H1 (cell line): ENCODE data around the gene ADCY3. TPM values are rescaled to one million over a fixed set of nuclear protein-coding genes. Genes with fewer than 3 reads are reported as not detected.

Experiments used
- CTCF ChIA-PET: fragments of 300-600 bp; sonication (Branson Sonifier 250); formaldehyde crosslinking; loops from one replicate; lab custom pipeline; 2021; ENCODE audit not compliant: partially characterized antibody; lab: Charles Lee
- POLR2A ChIA-PET: fragments of 300-600 bp; sonication (Branson Sonifier 250); formaldehyde crosslinking; loops from one replicate; lab custom pipeline; 2021; ENCODE audit warnings: inconsistent platforms; ENCODE audit not compliant: partially characterized antibody; lab: Charles Lee
- DNase-seq, 2 experiments: peaks; one replicate each; pipeline versions ENCODE4 v3.0.0 to v3.0.0-alpha.2; 2010 to 2022; ENCODE audit warnings: low spot score in 2 of 2, low read depth in 1 of 2, mixed read lengths in 1 of 2
- FAIRE-seq: peaks from 2 replicates; lab custom pipeline; 2011; peaks lifted over from hg19 to GRCh38; lab: Jason Lieb, UNC
- H2AFZ ChIP-seq: 2 replicates; pipeline ENCODE4 v1.8.1; 2012; ENCODE audit warnings: low read length, inconsistent platforms
- H2AK5ac ChIP-seq: 2 replicates; pipeline ENCODE4 v1.6.1; 2013; ENCODE audit warnings: low read depth, low read length
- H2BK120ac ChIP-seq: replicated peaks from 2 replicates; pipeline ENCODE3; 2013; ENCODE audit warnings: low read depth, low read length, inconsistent platforms
- H2BK12ac ChIP-seq: 2 replicates; pipeline ENCODE4 v1.6.1; 2013; ENCODE audit warnings: low read depth, low read length
- H2BK15ac ChIP-seq: 2 replicates; pipeline ENCODE4 v1.6.1; 2013; ENCODE audit warnings: low read length
- H2BK20ac ChIP-seq: 2 replicates; pipeline ENCODE4 v1.6.1; 2013; ENCODE audit warnings: low read length
- H2BK5ac ChIP-seq: 2 replicates; pipeline ENCODE4 v1.6.1; 2013; ENCODE audit warnings: low read depth, low read length
- H3K14ac ChIP-seq: 2 replicates; pipeline ENCODE4 v1.6.1; 2013; ENCODE audit warnings: inconsistent platforms; ENCODE audit not compliant: insufficient read length
- H3K18ac ChIP-seq: 2 replicates; pipeline ENCODE4 v1.6.1; 2013; ENCODE audit warnings: low read length; ENCODE audit errors: extremely low read depth
- H3K23ac ChIP-seq: 2 replicates; pipeline ENCODE4 v1.6.1; 2013; ENCODE audit warnings: inconsistent platforms; ENCODE audit not compliant: insufficient read length
- H3K23me2 ChIP-seq: 2 replicates; pipeline ENCODE4 v1.6.1; 2013; ENCODE audit warnings: low read depth, low read length
- H3K27ac ChIP-seq: 2 replicates; pipeline ENCODE4 v1.6.1; 2011; ENCODE audit warnings: low read depth, low read length, inconsistent platforms
- H3K27me3 ChIP-seq, 4 experiments: replicated peaks in 1 of 4; 1 replicate in 1 of 4; 2 replicates in 3 of 4; pipeline versions ENCODE4 v1.6.1 to v1.8.1; 2011 to 2013; ENCODE audit warnings: low read length in 3 of 4, mild to moderate bottlenecking in 3 of 4, inconsistent platforms in 2 of 4, mixed read lengths in 2 of 4, moderate library complexity in 1 of 4; ENCODE audit not compliant: control insufficient read depth in 3 of 4, insufficient read depth in 3 of 4; ENCODE audit errors: extremely low read depth in 1 of 4
- H3K36me3 ChIP-seq, 4 experiments: 2 replicates each; pipeline versions ENCODE4 v1.6.1 to v1.8.1; 2011 to 2013; ENCODE audit warnings: mild to moderate bottlenecking in 4 of 4, low read length in 3 of 4, moderate library complexity in 2 of 4, control low read depth in 1 of 4, inconsistent platforms in 1 of 4; ENCODE audit not compliant: insufficient read depth in 4 of 4, control insufficient read depth in 2 of 4
- H3K4ac ChIP-seq: replicated peaks from 2 replicates; pipeline ENCODE3; 2013; ENCODE audit warnings: low read length, low read depth, mixed read lengths, inconsistent platforms; ENCODE audit not compliant: insufficient read length
- H3K4me1 ChIP-seq, 4 experiments: replicated peaks in 1 of 4; 1 replicate in 1 of 4; 2 replicates in 3 of 4; pipeline versions ENCODE4 v1.6.1 to v1.8.1; 2011 to 2013; ENCODE audit warnings: low read length in 3 of 4, inconsistent platforms in 2 of 4, mixed read lengths in 1 of 4; ENCODE audit not compliant: insufficient read depth in 4 of 4, control insufficient read depth in 3 of 4
- H3K4me2 ChIP-seq, 2 experiments: 2 replicates each; pipeline versions ENCODE4 v1.6.1 to v1.8.1; 2011 to 2013; ENCODE audit warnings: low read depth in 2 of 2, low read length in 2 of 2, control low read depth in 1 of 2, inconsistent platforms in 1 of 2, mild to moderate bottlenecking in 1 of 2; ENCODE audit not compliant: insufficient read depth in 1 of 2
- H3K4me3 ChIP-seq, 4 experiments: fragments of 200-600, 300-600 bp in 1 of 4; sonication (generic), shearing (Covaris generic), sonication (Bioruptor Twin) in 1 of 4; 2 replicates each; pipeline versions ENCODE4 v1.5.1 to v1.8.1; 2011 to 2016; ENCODE audit warnings: low read length in 4 of 4, low read depth in 3 of 4, control low read depth in 2 of 4, inconsistent platforms in 2 of 4, mild to moderate bottlenecking in 2 of 4, mixed read lengths in 1 of 4, moderate library complexity in 1 of 4; ENCODE audit not compliant: insufficient read depth in 2 of 4; ENCODE audit errors: extremely low read depth in 1 of 4
- H3K56ac ChIP-seq: replicated peaks from 2 replicates; pipeline ENCODE3; 2013; ENCODE audit warnings: low read depth, mild to moderate bottlenecking, mixed read lengths, low read length, inconsistent platforms; ENCODE audit not compliant: insufficient read length
- H3K79me1 ChIP-seq: 2 replicates; pipeline ENCODE4 v1.6.1; 2013; ENCODE audit warnings: low read depth, low read length, control low read depth
- H3K79me2 ChIP-seq, 2 experiments: 2 replicates each; pipeline versions ENCODE4 v1.6.1 to v1.8.1; 2012 to 2013; ENCODE audit warnings: low read length in 2 of 2, mild to moderate bottlenecking in 2 of 2, inconsistent platforms in 1 of 2; ENCODE audit not compliant: insufficient read depth in 2 of 2, control insufficient read depth in 1 of 2
- H3K9ac ChIP-seq, 4 experiments: replicated peaks in 1 of 4; 1 replicate in 1 of 4; 2 replicates in 3 of 4; pipeline versions ENCODE4 v1.6.1 to v1.8.1; 2011 to 2013; ENCODE audit warnings: low read depth in 3 of 4, low read length in 3 of 4, control low read depth in 2 of 4, mild to moderate bottlenecking in 2 of 4, moderate library complexity in 2 of 4, inconsistent platforms in 1 of 4; ENCODE audit errors: extremely low read depth in 1 of 4
- H3K9me3 ChIP-seq, 2 experiments: 2 replicates each; pipeline versions ENCODE4 v1.6.1 to v1.8.1; 2012 to 2013; ENCODE audit warnings: mild to moderate bottlenecking in 2 of 2, moderate library complexity in 2 of 2, control low read depth in 1 of 2, inconsistent platforms in 1 of 2, low read depth in 1 of 2, low read length in 1 of 2, mixed read lengths in 1 of 2; ENCODE audit not compliant: insufficient read depth in 2 of 2
- H4K20me1 ChIP-seq, 2 experiments: replicated peaks in 1 of 2; 2 replicates each; pipeline versions ENCODE3 to v1.8.1; 2011 to 2013; ENCODE audit warnings: inconsistent platforms in 2 of 2, low read length in 2 of 2, mild to moderate bottlenecking in 1 of 2; ENCODE audit not compliant: insufficient read depth in 2 of 2, control insufficient read depth in 1 of 2
- H4K5ac ChIP-seq: 2 replicates; pipeline ENCODE4 v1.6.1; 2013; ENCODE audit warnings: low read length, low read depth, mixed read lengths, inconsistent platforms; ENCODE audit not compliant: insufficient read length
- H4K8ac ChIP-seq: 2 replicates; pipeline ENCODE4 v1.8.0; 2013; ENCODE audit warnings: mild to moderate bottlenecking, moderate library complexity, low read length, inconsistent platforms; ENCODE audit not compliant: insufficient read depth; ENCODE audit errors: extremely low read depth
- H4K91ac ChIP-seq: replicated peaks from 2 replicates; pipeline ENCODE3; 2013; ENCODE audit warnings: low read length, mixed read lengths, inconsistent platforms; ENCODE audit not compliant: insufficient read length
- ATF3 ChIP-seq: IDR thresholded peaks from 2 replicates; pipeline ENCODE4 v1.6.1; 2011; ENCODE audit warnings: low read depth, mild to moderate bottlenecking, low read length; ENCODE audit not compliant: insufficient read depth
- BRCA1 ChIP-seq: IDR thresholded peaks from 2 replicates; pipeline ENCODE4 v1.6.1; 2012; ENCODE audit warnings: low read depth, low read length, improper control_type of control experiment
- HDAC6 ChIP-seq: IDR thresholded peaks from one replicate; pipeline ENCODE4 v1.7.1; 2012; ENCODE audit warnings: low read depth, mild to moderate bottlenecking, inconsistent platforms, low read length, moderate library complexity
- KDM1A ChIP-seq: fragments of 200-600, 300-600 bp; sonication (generic); IDR thresholded peaks from 2 replicates; pipeline ENCODE4 v1.7.1; 2016; ENCODE audit warnings: mild to moderate bottlenecking, low read length, borderline replicate concordance
- MAX ChIP-seq: IDR thresholded peaks from 2 replicates; pipeline ENCODE4 v1.6.1; 2012; ENCODE audit warnings: inconsistent platforms
- RAD21 ChIP-seq, 2 experiments: IDR thresholded peaks in 1 of 2; conservative IDR thresholded peaks in 1 of 2; 2 replicates each; pipeline ENCODE4 v1.6.1; 2011; ENCODE audit warnings: low read depth in 2 of 2, low read length in 2 of 2, improper control_type of control experiment in 1 of 2, inconsistent platforms in 1 of 2, mild to moderate bottlenecking in 1 of 2, moderate library complexity in 1 of 2
- RXRA ChIP-seq: IDR thresholded peaks from 2 replicates; pipeline ENCODE4 v1.6.1; 2011; ENCODE audit warnings: low read depth, mild to moderate bottlenecking, low read length, moderate library complexity; ENCODE audit not compliant: insufficient read depth
- SIN3A ChIP-seq, 2 experiments: IDR thresholded peaks in 1 of 2; conservative IDR thresholded peaks in 1 of 2; 2 replicates each; pipeline ENCODE4 v1.6.1; 2011 to 2012; ENCODE audit warnings: low read length in 2 of 2, improper control_type of control experiment in 1 of 2, low read depth in 1 of 2, mild to moderate bottlenecking in 1 of 2
- SIRT6 ChIP-seq: IDR thresholded peaks from one replicate; pipeline ENCODE4 v1.7.1; 2012; ENCODE audit warnings: low read length, inconsistent platforms
- SRF ChIP-seq: IDR thresholded peaks from 2 replicates; pipeline ENCODE4 v1.6.1; 2011; ENCODE audit warnings: mild to moderate bottlenecking, low read depth, low read length, moderate library complexity
- SUZ12 ChIP-seq: fragments of 200-600 bp; sonication (generic); IDR thresholded peaks from 2 replicates; pipeline ENCODE4 v1.6.1; 2012; ENCODE audit warnings: mild to moderate bottlenecking, inconsistent platforms, low read length, moderate library complexity, mixed read lengths
- TAF1 ChIP-seq: IDR thresholded peaks from 2 replicates; pipeline ENCODE4 v1.6.1; 2011; ENCODE audit warnings: mild to moderate bottlenecking, low read depth, low read length
- ZNF274 ChIP-seq: IDR thresholded peaks from 2 replicates; pipeline ENCODE4 v1.7.0; 2012; ENCODE audit warnings: low read length, borderline replicate concordance; ENCODE audit errors: extremely low read depth
- WGBS, 2 experiments: shearing (Covaris generic) in 1 of 2; methylation state at CpG; one replicate each; pipeline versions ENCODE4 v1.1.6 to v1.1.7; 2013 to 2015; ENCODE audit warnings: low lambda C conversion rate in 2 of 2, mixed read lengths in 2 of 2, inconsistent platforms in 1 of 2, low coverage in 1 of 2, missing lambda C conversion rate in 1 of 2; ENCODE audit not compliant: insufficient replicate concordance in 2 of 2, insufficient coverage in 1 of 2, insufficient read length in 1 of 2; ENCODE audit errors: extremely low coverage in 1 of 2, missing lambda C conversion rate in 1 of 2; 5-methylcytosine and 5-hydroxymethylcytosine counted together
- polyA plus RNA-seq, 7 experiments: library from polyadenylated mRNA; depleted of rRNA in 3 of 7; stranded (reverse) in 5 of 7; unstranded in 2 of 7; fragments of >200 nt in 5 of 7; fragments of 200-250 nt in 2 of 7; gene quantifications; 1 replicate in 5 of 7; 2 replicates in 1 of 7; 4 replicates in 1 of 7; pipeline versions ENCODE4 v1.2.1 to v1.2.3, GENCODE V29; 2011 to 2013; ENCODE audit warnings: missing spikeins in 2 of 7, mixed read lengths in 2 of 7
- total RNA-seq: library from RNA; stranded (reverse); fragmentation: NEBNext Ultra II Directional; extraction: Animal tissue kit (Norgen Biotek cat#: 25700); gene quantifications from 2 replicates; pipeline ENCODE4 v1.2.1, GENCODE V29; 2021

Gene ADCY3
- total and polyA plus RNA-seq, 2 of the 8 experiments (the other 6 are each of a cell fraction or from before 2014, with no cell fraction given), result 45.1 to 52.9 TPM

- Histone ChIP-seq H4K20me1 (no peaks in the 10 kb centered on the region), H3K79me2 (no peaks in the 10 kb centered on the region), H3K79me1 (peaks cover 3% of the 10 kb centered on the region; the same call in 1 of the 2 replicates), H4K8ac (no peak overlapping the region), H2BK12ac (no peak overlapping the region), H3K23ac (no peak overlapping the region), H2AK5ac (no peak overlapping the region), H2BK20ac (no peak overlapping the region), H2BK120ac (no peak overlapping the region), H2BK15ac (no peak overlapping the region), H4K5ac (no peak overlapping the region), H3K4me1 (peaks cover 0 to 4% (median under 1%) of the 10 kb centered on the region in 4 experiments; a peak in 4 of 7 replicates), H3K36me3 (peaks cover 0 to 2% (median 0%) of the 10 kb centered on the region in 4 experiments; a peak in 2 of 8 replicates), H3K56ac (no peak overlapping the region), H3K23me2 (no peaks in the 10 kb centered on the region), H3K4ac (no peak overlapping the region), H3K9me3 (peaks cover 9 to 13% of the 10 kb centered on the region in 2 experiments; a peak in 3 of 4 replicates), H3K14ac (no peak overlapping the region), H2AFZ (no peak overlapping the region), H3K4me2 (no peak overlapping the region), H3K18ac (no peak overlapping the region), H3K4me3 (no peak overlapping the region), H3K27me3 (no peaks in the 10 kb centered on the region), H4K91ac (no peak overlapping the region), H3K9ac (no peak overlapping the region)
- DNase-seq, result no peak
- ChIA-PET CTCF (no interaction called here), POLR2A (no interaction called here)
- whole genome bisulfite sequencing, 2 experiments, result 93% methylated on average over 3 of the region's 3 CpGs; no CpG with 5 or more reads in 1 of the 2 experiments
- no peak for TF ChIP-seq BRCA1
- TF ChIP-seq TAF1, result no peak
- no peak for TF ChIP-seq KDM1A
- no peak for TF ChIP-seq ATF3
- no peak for TF ChIP-seq SUZ12
- no peak for TF ChIP-seq MAX
- TF ChIP-seq ZNF274, result no peak
- no peak for TF ChIP-seq HDAC6
- no peak for TF ChIP-seq SIRT6
- no peak for TF ChIP-seq RAD21 (IDR thresholded peaks at IDR 0.05 in 1 of 2, conservative IDR thresholded peaks at IDR 0.05 in 1 of 2; ENCODE audit: low read depth in 2 of 2, low read length in 2 of 2)
- TF ChIP-seq RXRA, result no peak
- TF ChIP-seq SIN3A (conservative IDR thresholded peaks at IDR 0.05 in 1 of 2, IDR thresholded peaks at IDR 0.05 in 1 of 2; ENCODE audit: low read depth in 1 of 2, low read length in 2 of 2), result no peak
- TF ChIP-seq SRF, result no peak
- TF ChIP-seq, all 59 proteins: peak for 0
- Histone ChIP-seq H2BK5ac (no peak overlapping the region), H3K27ac (no peak overlapping the region)
- no peak for FAIRE-seq
Observed at GRCh38 chr2:24894750-24895149, 25.3 kb downstream of the ADCY3 start.
